Mesenchymal stem cell (in vitro differentiated cells and primary cell): ENCODE measurements around the gene RANBP1.

Experiments
- DNase-seq: peaks from one replicate; pipeline ENCODE4 v3.0.0-alpha.2; 2013
- H2AFZ ChIP-seq: one replicate; pipeline ENCODE4 v1.6.1; 2013; ENCODE audit warnings: low read depth, mild to moderate bottlenecking, control low read depth, inconsistent platforms, low read length, moderate library complexity
- H2AK5ac ChIP-seq: 2 replicates; pipeline ENCODE4 v1.6.1; 2013; ENCODE audit warnings: low read length, moderate library complexity, mild to moderate bottlenecking, inconsistent platforms; ENCODE audit not compliant: severe bottlenecking
- H2BK120ac ChIP-seq: one replicate; pipeline ENCODE4 v1.6.1; 2013; ENCODE audit warnings: low read depth, mild to moderate bottlenecking, inconsistent platforms, low read length, moderate library complexity
- H2BK12ac ChIP-seq, 2 experiments: one replicate each; pipeline ENCODE4 v1.6.1; 2013; ENCODE audit warnings: inconsistent platforms in 2 of 2, low read length in 2 of 2, mild to moderate bottlenecking in 2 of 2, moderate library complexity in 2 of 2, control low read depth in 1 of 2
- H2BK15ac ChIP-seq: one replicate; pipeline ENCODE4 v1.6.1; 2013; ENCODE audit warnings: mild to moderate bottlenecking, low read depth, inconsistent platforms; ENCODE audit not compliant: poor library complexity, severe bottlenecking
- H2BK5ac ChIP-seq: 2 replicates; pipeline ENCODE4 v1.6.1; 2013; ENCODE audit warnings: low read depth, mild to moderate bottlenecking, low read length, control low read depth, inconsistent platforms; ENCODE audit not compliant: poor library complexity, severe bottlenecking
- H3K14ac ChIP-seq, 2 experiments: one replicate each; pipeline ENCODE4 v1.6.1; 2013; ENCODE audit warnings: inconsistent platforms in 2 of 2, low read length in 2 of 2, control low read depth in 1 of 2, mild to moderate bottlenecking in 1 of 2, moderate library complexity in 1 of 2
- H3K18ac ChIP-seq, 2 experiments: one replicate each; pipeline ENCODE4 v1.6.1; 2013; ENCODE audit warnings: inconsistent platforms in 2 of 2, low read length in 2 of 2, control low read depth in 1 of 2, low read depth in 1 of 2, mild to moderate bottlenecking in 1 of 2
- H3K23ac ChIP-seq, 2 experiments: one replicate each; pipeline ENCODE4 v1.6.1; 2013; ENCODE audit warnings: inconsistent platforms in 2 of 2, low read length in 2 of 2, mild to moderate bottlenecking in 2 of 2, moderate library complexity in 2 of 2, control low read depth in 1 of 2
- H3K27ac ChIP-seq: 2 replicates; pipeline ENCODE4 v1.5.1; 2013; ENCODE audit warnings: mild to moderate bottlenecking, moderate library complexity, low read length, control low read depth, inconsistent platforms; ENCODE audit not compliant: poor library complexity, severe bottlenecking
- H3K27me3 ChIP-seq, 2 experiments: 2 replicates each; pipeline versions ENCODE4 v1.6.1 to v1.7.0; 2013; ENCODE audit warnings: low read length in 2 of 2, mild to moderate bottlenecking in 2 of 2, moderate library complexity in 2 of 2, control low read depth in 1 of 2, inconsistent platforms in 1 of 2; ENCODE audit not compliant: control insufficient read depth in 1 of 2, insufficient read depth in 1 of 2
- H3K36me3 ChIP-seq, 2 experiments: 2 replicates each; pipeline versions ENCODE4 v1.6.1 to v1.7.0; 2013; ENCODE audit warnings: low read length in 2 of 2, control low read depth in 1 of 2, inconsistent platforms in 1 of 2, low read depth in 1 of 2, mild to moderate bottlenecking in 1 of 2; ENCODE audit not compliant: insufficient read depth in 2 of 2, control insufficient read depth in 1 of 2
- H3K4ac ChIP-seq, 2 experiments: one replicate each; pipeline ENCODE4 v1.6.1; 2013; ENCODE audit warnings: inconsistent platforms in 2 of 2, low read length in 2 of 2, mild to moderate bottlenecking in 2 of 2, moderate library complexity in 2 of 2, control low read depth in 1 of 2, low read depth in 1 of 2
- H3K4me1 ChIP-seq: 2 replicates; pipeline ENCODE4 v1.6.1; 2013; ENCODE audit warnings: low read depth, low read length, control low read depth; ENCODE audit not compliant: control insufficient read depth, insufficient read depth
- H3K4me2 ChIP-seq: 2 replicates; pipeline ENCODE4 v1.6.1; 2013; ENCODE audit warnings: low read length, mild to moderate bottlenecking, inconsistent platforms; ENCODE audit not compliant: poor library complexity, severe bottlenecking
- H3K4me3 ChIP-seq, 2 experiments: 2 replicates each; pipeline versions ENCODE4 v1.5.1 to v1.7.0; 2013; ENCODE audit warnings: low read length in 2 of 2, mild to moderate bottlenecking in 2 of 2, control low read depth in 1 of 2, low read depth in 1 of 2; ENCODE audit not compliant: insufficient read depth in 1 of 2
- H3K79me1 ChIP-seq: replicated peaks from 2 replicates; pipeline ENCODE4 v1.6.1; 2013; ENCODE audit warnings: mild to moderate bottlenecking, control low read depth, low read length, inconsistent platforms; ENCODE audit not compliant: poor library complexity, severe bottlenecking
- H3K9ac ChIP-seq: 2 replicates; pipeline ENCODE4 v1.7.0; 2013; ENCODE audit warnings: mild to moderate bottlenecking, low read length, moderate library complexity
- H3K9me3 ChIP-seq: 2 replicates; pipeline ENCODE4 v1.7.0; 2013; ENCODE audit warnings: mild to moderate bottlenecking, low read length; ENCODE audit not compliant: control insufficient read depth
- H4K8ac ChIP-seq: one replicate; pipeline ENCODE4 v1.6.1; 2013; ENCODE audit warnings: inconsistent platforms, mild to moderate bottlenecking, low read length, moderate library complexity
- H4K91ac ChIP-seq: one replicate; pipeline ENCODE4 v1.6.1; 2013; ENCODE audit warnings: mild to moderate bottlenecking, low read length, inconsistent platforms
- WGBS: methylation state at CpG from one replicate; pipeline ENCODE4 v1.1.7; 2013; ENCODE audit warnings: mixed read lengths; 5-methylcytosine and 5-hydroxymethylcytosine counted together

Gene RANBP1

GRCh38 chr22:20137671-20138416 lies 21.9 kb downstream of the RANBP1 start:
- DNase-seq: no peak
- Histone ChIP-seq H3K4me3 (no peak overlapping the region), H3K18ac (no peak overlapping the region), H3K27me3 (no peaks in the 10 kb centered on the region), H3K4me1 (peaks cover 69% of the 10 kb centered on the region), H3K36me3 (peaks cover 10 to 58% of the 10 kb centered on the region in 2 experiments), H3K79me1 (peaks cover 45% of the 10 kb centered on the region), H2AFZ (no peak overlapping the region), H3K4me2 (no peak overlapping the region), H3K9ac (no peak overlapping the region), H3K4ac (no peak overlapping the region), H3K9me3 (no peaks in the 10 kb centered on the region), H4K91ac (no peak overlapping the region), H2BK120ac (no peak overlapping the region), H3K23ac (no peak overlapping the region), H4K8ac (no peak overlapping the region), H2BK15ac (peak overlapping the region; percentile 30), H3K27ac (no peak overlapping the region), H2AK5ac (no peak overlapping the region), H3K14ac (no peak overlapping the region), H2BK12ac (no peak overlapping the region), H2BK5ac (no peak overlapping the region)
- WGBS: 90% methylated on average over 26 of the region's 26 CpGs

DNA sequence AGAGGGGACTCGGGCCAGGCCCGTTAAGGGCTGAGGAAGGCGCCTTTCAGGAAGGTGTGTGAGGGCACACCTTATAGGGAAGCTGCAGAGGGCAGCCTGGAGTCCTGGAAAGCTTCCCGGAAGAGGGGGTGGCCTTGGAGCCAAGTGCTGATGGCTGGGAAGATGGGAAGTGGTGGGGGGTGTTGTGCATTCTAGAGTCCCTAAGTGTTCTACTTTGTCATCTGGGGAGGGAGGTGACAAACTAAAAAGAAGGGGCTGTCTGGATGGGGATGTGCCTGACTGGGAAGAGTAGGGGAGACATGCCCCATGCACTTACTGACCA lies 22.5 kb downstream of the RANBP1 start:
- H3K23ac ChIP-seq: no peak overlapping the region
- DNase-seq: no peak
- peaks cover 47% of the 10 kb centered on the region for H3K79me1 ChIP-seq
- no peaks in the 10 kb centered on the region for H3K9me3 ChIP-seq
- H3K4me3 ChIP-seq: no peak overlapping the region
- H2BK12ac ChIP-seq: no peak overlapping the region
- no peak overlapping the region for H3K27ac ChIP-seq
- no peak overlapping the region for H2BK120ac ChIP-seq
- H3K4me1 ChIP-seq: peaks cover 66% of the 10 kb centered on the region
- H2BK5ac ChIP-seq: no peak overlapping the region
- H3K18ac ChIP-seq: no peak overlapping the region
- no peak overlapping the region for H2AFZ ChIP-seq
- 85% methylated on average over 4 of the region's 4 CpGs for WGBS
- no peak overlapping the region for H3K4ac ChIP-seq
- no peak overlapping the region for H2AK5ac ChIP-seq
- no peak overlapping the region for H3K4me2 ChIP-seq
- H4K8ac ChIP-seq: no peak overlapping the region
- H4K91ac ChIP-seq: no peak overlapping the region
- no peak overlapping the region for H3K14ac ChIP-seq
- H3K27me3 ChIP-seq: no peaks in the 10 kb centered on the region
- peaks cover 10 to 64% of the 10 kb centered on the region in 2 experiments for H3K36me3 ChIP-seq
- H3K9ac ChIP-seq: no peak overlapping the region
- H2BK15ac ChIP-seq: no peak overlapping the region

- peaks cover 65% of the 10 kb centered on the region for H3K4me1 ChIP-seq
- H3K18ac ChIP-seq: no peak overlapping the region
- H3K9ac ChIP-seq: no peak overlapping the region
- no peak overlapping the region for H4K91ac ChIP-seq
- no peaks in the 10 kb centered on the region for H3K27me3 ChIP-seq
- H3K14ac ChIP-seq: no peak overlapping the region
- no peak overlapping the region for H2BK12ac ChIP-seq
- no peak overlapping the region for H2BK15ac ChIP-seq
- H2AFZ ChIP-seq: no peak overlapping the region
- no peak overlapping the region for H2BK120ac ChIP-seq
- no peak overlapping the region for H2BK5ac ChIP-seq
- no peaks in the 10 kb centered on the region for H3K9me3 ChIP-seq
- peaks cover 12 to 66% of the 10 kb centered on the region in 2 experiments for H3K36me3 ChIP-seq
- H3K27ac ChIP-seq: no peak overlapping the region
- H4K8ac ChIP-seq: no peak overlapping the region
- no peak overlapping the region for H3K4ac ChIP-seq
- peaks cover 48% of the 10 kb centered on the region for H3K79me1 ChIP-seq
- no peak overlapping the region for H3K4me3 ChIP-seq
- H3K23ac ChIP-seq: no peak overlapping the region
- H2AK5ac ChIP-seq: peak overlapping the region; percentile 4
- no peak overlapping the region for H3K4me2 ChIP-seq
- 95% methylated on average over 16 of the region's 16 CpGs for WGBS
- DNase-seq: no peak
Measured at GRCh38 chr22:20138868-20139267, 23.0 kb downstream of the RANBP1 start.

DNA sequence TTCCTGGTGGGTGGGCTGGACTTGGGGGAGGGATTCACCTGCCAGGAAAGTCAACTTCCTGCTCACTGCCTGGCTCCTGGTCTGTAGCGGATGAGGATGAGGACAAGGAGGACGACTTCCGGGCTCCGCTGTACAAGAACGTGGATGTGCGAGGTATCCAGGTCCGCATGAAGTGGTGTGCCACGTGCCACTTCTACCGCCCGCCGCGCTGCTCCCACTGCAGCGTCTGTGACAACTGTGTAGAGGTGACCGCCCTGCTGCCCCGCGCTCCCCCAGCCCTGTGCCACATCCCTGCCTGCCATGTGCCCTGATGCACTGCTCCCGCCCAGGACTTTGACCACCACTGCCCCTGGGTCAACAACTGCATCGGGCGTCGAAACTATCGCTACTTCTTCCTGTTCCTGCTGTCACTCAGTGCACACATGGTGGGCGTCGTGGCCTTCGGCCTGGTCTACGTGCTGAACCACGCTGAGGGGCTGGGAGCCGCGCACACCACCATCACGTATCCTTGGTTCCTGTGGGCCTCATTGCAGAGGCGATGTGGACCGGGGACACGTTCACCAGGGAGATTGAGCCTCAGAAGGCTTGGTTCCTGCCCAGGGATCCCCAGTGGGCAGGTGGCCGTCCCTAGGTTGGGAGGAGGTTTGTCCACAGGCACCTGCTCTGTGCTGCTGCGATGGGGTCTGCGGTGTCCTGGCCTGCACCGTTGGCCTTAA lies 23.6 kb downstream of the RANBP1 start:
- Histone ChIP-seq H2BK120ac (no peak overlapping the region), H3K9me3 (no peaks in the 10 kb centered on the region), H3K9ac (no peak overlapping the region), H2AK5ac (peak overlapping the region; percentile 50), H3K4me2 (no peak overlapping the region), H3K4me3 (no peak overlapping the region), H3K4me1 (peaks cover 63% of the 10 kb centered on the region), H4K8ac (no peak overlapping the region), H2BK15ac (no peak overlapping the region), H3K27me3 (no peaks in the 10 kb centered on the region), H3K36me3 (peaks cover 14 to 66% of the 10 kb centered on the region in 2 experiments), H4K91ac (no peak overlapping the region), H3K18ac (no peak overlapping the region), H3K4ac (no peak overlapping the region), H2BK12ac (no peak overlapping the region), H2BK5ac (no peak overlapping the region), H3K27ac (no peak overlapping the region), H3K23ac (no peak overlapping the region), H2AFZ (no peak overlapping the region), H3K79me1 (peaks cover 43% of the 10 kb centered on the region), H3K14ac (no peak overlapping the region)
- WGBS: 97% methylated on average over 36 of the region's 36 CpGs
- DNase-seq: no peak
